GM12875 (cell line): ENCODE results near the gene IGLL1.
A peak's percentile ranks its signal among the peaks of the same experiment; 100 is the strongest.
"Not testable (repeated sequence)": the region's sequence is repeated elsewhere in the genome, so short reads cannot be mapped to it uniquely, and the experiment has no call there.

ENCODE experiments used
- H3K4me3 ChIP-seq: one replicate; pipeline ENCODE4 v1.5.1; 2011; ENCODE audit warnings: low read depth, low read length, control low read depth
- CTCF ChIP-seq: IDR thresholded peaks from 2 replicates; pipeline ENCODE4 v1.5.1; 2011; ENCODE audit warnings: low read depth, mild to moderate bottlenecking, control low read depth, inconsistent platforms, low read length, moderate library complexity, borderline replicate concordance; ENCODE audit not compliant: insufficient read depth

IGLL1 gene

GRCh38 chr22:23549198-23549595 is 30.9 kb downstream of the IGLL1 start:
- H3K4me3 ChIP-seq: no peak overlapping the region
- no peak for TF ChIP-seq CTCF

- H3K4me3 ChIP-seq: no peak overlapping the region
- TF ChIP-seq CTCF: no peak
These were observed 31.4 kb downstream of the IGLL1 start for GRCh38 chr22:23548501-23549197.

- H3K4me3 ChIP-seq: no peak overlapping the region
- TF ChIP-seq CTCF: no peak
These were observed 32.1 kb downstream of the IGLL1 start for GRCh38 chr22:23547818-23548500.

- not testable (repeated sequence) for H3K4me3 ChIP-seq
These were observed 32.7 kb downstream of the IGLL1 start for GRCh38 chr22:23547382-23547781.

- H3K4me3 ChIP-seq: no peak overlapping the region
- no peak for TF ChIP-seq CTCF
These were observed 35.2 kb downstream of the IGLL1 start for GRCh38 chr22:23544852-23545251.

- not testable (repeated sequence) for H3K4me3 ChIP-seq
These were observed 36.5 kb downstream of the IGLL1 start for GRCh38 chr22:23543506-23544000.

GRCh38 chr22:23542933-23543332 is 37.2 kb downstream of the IGLL1 start:
- H3K4me3 ChIP-seq: no peak overlapping the region

GRCh38 chr22:23542391-23542790 is 37.7 kb downstream of the IGLL1 start:
- not testable (repeated sequence) for H3K4me3 ChIP-seq

More at GRCh38 chr22:23542933-23543332, 37.2 kb downstream of the IGLL1 start:
- TF ChIP-seq CTCF: no peak

GRCh38 chr22:23541849-23542281 is 38.2 kb downstream of the IGLL1 start:
- not testable (repeated sequence) for H3K4me3 ChIP-seq
- peak; percentile 39; the same call in 1 of the 2 replicates for TF ChIP-seq CTCF

- not testable (repeated sequence) for H3K4me3 ChIP-seq
These were observed 39.3 kb downstream of the IGLL1 start for GRCh38 chr22:23540837-23541236.

GRCh38 chr22:23539839-23540198 is 40.3 kb downstream of the IGLL1 start:
- H3K4me3 ChIP-seq: not testable (repeated sequence)
